ENCODE results near the gene DMRTB1.

DNA sequence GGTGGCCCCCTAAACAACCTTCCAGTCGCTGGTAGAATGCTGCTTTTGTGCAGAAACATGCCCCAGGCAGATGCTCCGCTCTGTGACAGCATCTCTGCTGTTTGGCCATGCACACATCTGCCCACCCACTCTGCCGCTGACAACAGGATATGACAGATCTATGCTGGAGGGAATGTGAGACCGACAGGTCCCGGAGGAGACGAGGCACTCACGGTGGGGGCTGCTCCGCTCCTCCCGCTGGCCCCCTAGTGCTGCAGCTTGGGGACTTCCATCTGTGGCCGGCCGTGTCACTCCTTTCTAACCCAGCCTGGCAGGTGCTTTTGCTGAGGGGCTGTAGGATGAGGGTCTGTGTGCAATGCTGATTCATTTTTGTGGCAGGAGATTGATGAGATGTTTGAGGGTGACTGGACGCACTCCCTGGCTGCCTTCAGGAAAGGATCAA is 49.1 kb upstream of the DMRTB1 start:
- TF ChIP-seq GATA3 (IDR thresholded peaks at IDR 0.05; ENCODE audit: low read depth, low read length), result no peak
- TF ChIP-seq GATA2 (IDR thresholded peaks at IDR 0.05; ENCODE audit: low read depth, low read length), result no peak
